Activated CD4-positive, alpha-beta T cell treated with anti-CD3 and anti-CD28 coated beads, Interleukin-2, amount 50 U/mL, for 48 hours (primary cell): ENCODE measurements around the gene PRTN3.
"Not testable (repeated sequence)": the region's sequence is repeated elsewhere in the genome, so short reads cannot be mapped to it uniquely, and the experiment has no call there.

ENCODE experiments used
- DNase-seq, 2 experiments: peaks; one replicate each; pipeline ENCODE4 v3.0.0-alpha.2; 2020

The PRTN3 gene

GRCh38 chr19:884420-885211, 43.8 kb downstream of the PRTN3 start:
- DNase-seq = no peak

- no peak for DNase-seq
Measured at GRCh38 chr19:885536-886224, 44.9 kb downstream of the PRTN3 start.

- no peak for DNase-seq
Measured at GRCh38 chr19:887072-887471, 46.3 kb downstream of the PRTN3 start.

- DNase-seq = no peak
Measured at GRCh38 chr19:887599-887998, 46.8 kb downstream of the PRTN3 start.

GRCh38 chr19:888581-889385, 48.0 kb downstream of the PRTN3 start:
- peak; percentile 45 to 57 for DNase-seq

- no peak for DNase-seq
Measured at GRCh38 chr19:889662-890295, 49.0 kb downstream of the PRTN3 start.

GRCh38 chr19:890831-891230, 50.0 kb downstream of the PRTN3 start:
- DNase-seq = no peak

GRCh38 chr19:891421-892200, 50.8 kb downstream of the PRTN3 start:
- not testable (repeated sequence) for DNase-seq

- DNase-seq = no peak
Measured at GRCh38 chr19:892243-892893, 51.6 kb downstream of the PRTN3 start.

GRCh38 chr19:892894-893689, 52.3 kb downstream of the PRTN3 start, which contains the start of the genes MED16 and RNU6-9:
Gene MED16 (minus strand): TSS chr19:893187. CDS start chr19:891131, 2,056 bp downstream.
Gene RNU6-9 (plus strand): TSS chr19:893484.
- DNase-seq = peak; percentile 87 to 90

GRCh38 chr19:896434-896833, 55.6 kb downstream of the PRTN3 start:
- DNase-seq = no peak

GRCh38 chr19:896999-897398, 56.2 kb downstream of the PRTN3 start:
- DNase-seq = no peak

GRCh38 chr19:897442-898039, 56.7 kb downstream of the PRTN3 start:
- DNase-seq = no peak
